Endothelial cell of umbilical vein (primary cell): ENCODE results near the gene CYP2A6. TPM values are rescaled to one million over a fixed set of nuclear protein-coding genes. Genes with fewer than 3 reads are reported as not detected.

ENCODE experiments used
- BruUV-seq: library from RNA; stranded (reverse); fragments of 400-500 nt; replicated peaks from 2 replicates; lab custom pipeline; 2021; lab: Mats Ljungman, UMichigan
- CTCF ChIA-PET: fragments of 300-600, 350-600 bp; sonication (Branson Sonifier 250); formaldehyde crosslinking; loops from one replicate; lab custom pipeline; 2021; ENCODE audit warnings: antibody characterized with exemption, inconsistent platforms; lab: Charles Lee
- POLR2A ChIA-PET: fragments of 300-600, 350-600 bp; sonication (Branson Sonifier 250); formaldehyde crosslinking; loops from one replicate; lab custom pipeline; 2021; ENCODE audit warnings: antibody characterized with exemption, inconsistent platforms; lab: Charles Lee
- DNase-seq: peaks from one replicate; pipeline ENCODE4 v3.0.0-alpha.2; 2011; ENCODE audit warnings: low read depth, low spot score
- FAIRE-seq: peaks from 2 replicates; lab custom pipeline; 2011; peaks lifted over from hg19 to GRCh38; lab: Jason Lieb, UNC
- H2AFZ ChIP-seq: 2 replicates; pipeline ENCODE4 v1.6.0; 2012; ENCODE audit warnings: low read depth, low read length, control low read depth, inconsistent platforms
- H3K27ac ChIP-seq: 2 replicates; pipeline ENCODE4 v1.5.1; 2011; ENCODE audit warnings: low read depth, mild to moderate bottlenecking, control low read depth, low read length, moderate library complexity; ENCODE audit not compliant: insufficient read depth
- H3K27me3 ChIP-seq, 2 experiments: 2 replicates each; pipeline versions ENCODE4 v1.6.0 to v1.6.1; 2011; ENCODE audit warnings: low read length in 2 of 2, mixed read lengths in 1 of 2; ENCODE audit not compliant: control insufficient read depth in 2 of 2, insufficient read depth in 2 of 2
- H3K36me3 ChIP-seq, 2 experiments: 2 replicates in 1 of 2; 3 replicates in 1 of 2; pipeline ENCODE4 v1.5.1; 2011; ENCODE audit warnings: low read length in 2 of 2, mild to moderate bottlenecking in 1 of 2, moderate library complexity in 1 of 2; ENCODE audit not compliant: control insufficient read depth in 2 of 2, insufficient read depth in 2 of 2; ENCODE audit errors: extremely low read depth in 1 of 2
- H3K4me1 ChIP-seq: 3 replicates; pipeline ENCODE4 v1.5.1; 2011; ENCODE audit warnings: mild to moderate bottlenecking, low read length; ENCODE audit not compliant: control insufficient read depth, insufficient read depth; ENCODE audit errors: extremely low read depth
- H3K4me2 ChIP-seq: 2 replicates; pipeline ENCODE4 v1.6.1; 2011; ENCODE audit warnings: low read length, control low read depth, mixed read lengths; ENCODE audit not compliant: insufficient read depth
- H3K4me3 ChIP-seq, 3 experiments: fragments of 200-600 bp in 1 of 3; sonication (generic), shearing (Covaris generic) in 1 of 3; replicated peaks in 1 of 3; 2 replicates each; pipeline ENCODE4 v1.5.1; 2011 to 2016; ENCODE audit warnings: control low read depth in 3 of 3, low read length in 3 of 3, mild to moderate bottlenecking in 2 of 3, inconsistent platforms in 1 of 3, low read depth in 1 of 3, moderate library complexity in 1 of 3; ENCODE audit not compliant: insufficient read depth in 1 of 3
- H3K79me2 ChIP-seq: 2 replicates; pipeline ENCODE4 v1.6.0; 2012; ENCODE audit warnings: low read length, inconsistent platforms; ENCODE audit not compliant: control insufficient read depth, insufficient read depth
- H3K9ac ChIP-seq: replicated peaks from 2 replicates; pipeline ENCODE3; 2011; ENCODE audit warnings: low read length, control low read depth; ENCODE audit not compliant: insufficient read depth; ENCODE audit errors: extremely low read depth
- H3K9me1 ChIP-seq: replicated peaks from 3 replicates; pipeline ENCODE4 v1.6.0; 2011; ENCODE audit warnings: mild to moderate bottlenecking, low read length; ENCODE audit not compliant: control insufficient read depth, insufficient read depth; ENCODE audit errors: extremely low read depth
- H3K9me3 ChIP-seq: replicated peaks from 2 replicates; pipeline ENCODE4 v1.5.1; 2012; ENCODE audit warnings: low read length, inconsistent platforms; ENCODE audit not compliant: control insufficient read depth, insufficient read depth
- H4K20me1 ChIP-seq: replicated peaks from 2 replicates; pipeline ENCODE3; 2011; ENCODE audit warnings: mild to moderate bottlenecking, low read length; ENCODE audit not compliant: control insufficient read depth, insufficient read depth; ENCODE audit errors: extremely low read depth
- EZH2 ChIP-seq: IDR thresholded peaks from 2 replicates; pipeline ENCODE4 v1.6.1; 2012; ENCODE audit warnings: borderline replicate concordance, low read depth, mild to moderate bottlenecking, moderate library complexity, low read length, inconsistent platforms; ENCODE audit not compliant: severe bottlenecking
- FOS ChIP-seq: IDR thresholded peaks from 2 replicates; pipeline ENCODE4 v1.6.1; 2011; ENCODE audit warnings: mild to moderate bottlenecking, low read length, moderate library complexity, borderline replicate concordance; ENCODE audit not compliant: insufficient read depth
- GATA2 ChIP-seq: IDR thresholded peaks from 2 replicates; pipeline ENCODE4 v1.7.0; 2011; ENCODE audit warnings: low read depth, mild to moderate bottlenecking, moderate library complexity, mixed read lengths, low read length; ENCODE audit not compliant: insufficient read length, insufficient read depth
- JUN ChIP-seq: IDR thresholded peaks from 2 replicates; pipeline ENCODE4 v1.6.1; 2011; ENCODE audit warnings: borderline replicate concordance, low read depth; ENCODE audit not compliant: insufficient read length, insufficient read depth
- MYC ChIP-seq: IDR thresholded peaks from one replicate; pipeline ENCODE4 v1.6.1; 2011; ENCODE audit warnings: mild to moderate bottlenecking, low read depth, low read length
- POLR2A ChIP-seq: IDR thresholded peaks from 2 replicates; pipeline ENCODE4 v1.6.1; 2012; ENCODE audit warnings: low read depth, mild to moderate bottlenecking, control low read depth, low read length
- POLR2AphosphoS5 ChIP-seq: IDR thresholded peaks from 2 replicates; pipeline ENCODE4 v1.6.1; 2012; ENCODE audit warnings: low read depth, mild to moderate bottlenecking, control low read depth, low read length, moderate library complexity; ENCODE audit not compliant: insufficient read depth
- dilution Hi-C: fragments of 300-500 bp; cut with MboI; formaldehyde crosslinking; loops from one replicate; pipeline ENCODE4 v1.15.0; 2019; ENCODE audit warnings: low sequenced_read_pairs; ENCODE audit not compliant: extremely low pct_ligation_motif_present
- intact Hi-C: fragments of 100-400 bp; cut with micrococcal nuclease; formaldehyde crosslinking; loops from one replicate; pipeline ENCODE4 v1.10.0; 2022
- polyA plus RNA-seq, 4 experiments: library from polyadenylated mRNA; depleted of rRNA in 3 of 4; stranded (reverse) in 3 of 4; unstranded in 1 of 4; fragments of >200 nt; gene quantifications; 2 replicates each; pipeline versions ENCODE4 v1.2.1 to v1.2.3, GENCODE V29; 2011 to 2012; ENCODE audit warnings: missing spikeins in 1 of 4
- total RNA-seq: library from RNA; stranded (reverse); gene quantifications from 2 replicates; pipeline ENCODE4 v1.2.3, GENCODE V29; 2021
- TF ChIP-seq, protein P1 (sequence below), 2 donors: IDR thresholded peaks; 1 replicate in 1 of 2; 2 replicates in 1 of 2; pipeline ENCODE4 v1.5.1; 2011; ENCODE audit warnings: low read length in 2 of 2, mild to moderate bottlenecking in 2 of 2, moderate library complexity in 2 of 2, control low read depth in 1 of 2, inconsistent platforms in 1 of 2, low read depth in 1 of 2; ENCODE audit not compliant: insufficient read depth in 1 of 2; ENCODE audit errors: extremely low read depth in 1 of 2
- TF ChIP-seq, protein P2 (sequence below): IDR thresholded peaks from 2 replicates; pipeline ENCODE4 v1.6.1; 2011; ENCODE audit not compliant: insufficient read depth, insufficient read length

CYP2A6 gene
- total and polyA plus RNA-seq, 2 donors (not counting 3 experiments of a cell fraction or from before 2014, with no cell fraction given), result not detected

DNA sequence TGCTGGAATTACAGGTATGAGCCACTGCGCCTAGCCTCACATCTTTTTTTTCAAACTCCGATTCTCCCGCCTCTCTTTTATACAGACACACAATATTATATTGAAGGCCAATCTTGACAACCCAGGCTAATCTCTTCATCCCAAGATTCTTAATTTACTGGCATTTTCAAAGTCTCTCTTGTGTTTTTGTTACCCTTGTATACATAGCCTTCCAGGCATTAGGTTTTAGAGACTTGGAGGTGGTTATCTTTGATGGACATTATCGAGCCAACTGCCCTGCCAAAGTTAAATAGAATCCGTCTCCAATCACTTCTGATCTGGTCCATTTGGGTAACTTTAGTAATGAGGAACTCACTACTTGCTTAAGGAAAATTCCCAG, 46.2 kb upstream of the CYP2A6 start:
- H3K27ac ChIP-seq, result no peak overlapping the region
- H3K4me3 ChIP-seq, result no peak overlapping the region
- FAIRE-seq (no peak), DNase-seq (no peak)
- H3K9ac ChIP-seq, result no peak overlapping the region
- TF ChIP-seq JUN (no peak), GATA2 (no peak), POLR2AphosphoS5 (no peak), EZH2 (no peak), POLR2A (no peak), FOS (no peak), MYC (no peak)
- TF ChIP-seq, protein P1, sequence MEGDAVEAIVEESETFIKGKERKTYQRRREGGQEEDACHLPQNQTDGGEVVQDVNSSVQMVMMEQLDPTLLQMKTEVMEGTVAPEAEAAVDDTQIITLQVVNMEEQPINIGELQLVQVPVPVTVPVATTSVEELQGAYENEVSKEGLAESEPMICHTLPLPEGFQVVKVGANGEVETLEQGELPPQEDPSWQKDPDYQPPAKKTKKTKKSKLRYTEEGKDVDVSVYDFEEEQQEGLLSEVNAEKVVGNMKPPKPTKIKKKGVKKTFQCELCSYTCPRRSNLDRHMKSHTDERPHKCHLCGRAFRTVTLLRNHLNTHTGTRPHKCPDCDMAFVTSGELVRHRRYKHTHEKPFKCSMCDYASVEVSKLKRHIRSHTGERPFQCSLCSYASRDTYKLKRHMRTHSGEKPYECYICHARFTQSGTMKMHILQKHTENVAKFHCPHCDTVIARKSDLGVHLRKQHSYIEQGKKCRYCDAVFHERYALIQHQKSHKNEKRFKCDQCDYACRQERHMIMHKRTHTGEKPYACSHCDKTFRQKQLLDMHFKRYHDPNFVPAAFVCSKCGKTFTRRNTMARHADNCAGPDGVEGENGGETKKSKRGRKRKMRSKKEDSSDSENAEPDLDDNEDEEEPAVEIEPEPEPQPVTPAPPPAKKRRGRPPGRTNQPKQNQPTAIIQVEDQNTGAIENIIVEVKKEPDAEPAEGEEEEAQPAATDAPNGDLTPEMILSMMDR (IDR thresholded peaks at IDR 0.05; ENCODE audit: extremely low read depth in 1 of 2, insufficient read depth in 1 of 2, low read depth in 1 of 2, low read length in 2 of 2), result no peak
- TF ChIP-seq, protein P2, sequence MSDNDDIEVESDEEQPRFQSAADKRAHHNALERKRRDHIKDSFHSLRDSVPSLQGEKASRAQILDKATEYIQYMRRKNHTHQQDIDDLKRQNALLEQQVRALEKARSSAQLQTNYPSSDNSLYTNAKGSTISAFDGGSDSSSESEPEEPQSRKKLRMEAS, result no peak
- no peaks in the 10 kb centered on the region for H3K27me3 ChIP-seq
- CTCF ChIA-PET, result no interaction called here
- H3K36me3 ChIP-seq, result no peaks in the 10 kb centered on the region
- H4K20me1 ChIP-seq, result no peaks in the 10 kb centered on the region
- H3K9me3 ChIP-seq, result no peaks in the 10 kb centered on the region
- H3K4me1 ChIP-seq, result no peaks in the 10 kb centered on the region
- BruUV-seq, result no TSS peak
- no peaks in the 10 kb centered on the region for H3K79me2 ChIP-seq
- intact Hi-C loops (no loop called here), dilution Hi-C loops (no loop called here)
- no peak overlapping the region for H2AFZ ChIP-seq
- H3K4me2 ChIP-seq, result no peak overlapping the region
- POLR2A ChIA-PET, result no interaction called here
- no peaks in the 10 kb centered on the region for H3K9me1 ChIP-seq
